ENCODE data around the gene TPX2.

The TPX2 gene

GRCh38 chr20:31843881-31844280 lies 104.8 kb downstream of the TPX2 start:
- TF ChIP-seq CTCF (conservative IDR thresholded peaks at IDR 0.05; ENCODE audit: low read length) = no peak
- H3K4me3 ChIP-seq (ENCODE audit: low read length) = no peak overlapping the region

GRCh38 chr20:31844737-31845299 lies 105.7 kb downstream of the TPX2 start:
- TF ChIP-seq CTCF (conservative IDR thresholded peaks at IDR 0.05; ENCODE audit: low read length) = no peak
- DNase-seq (ENCODE audit: low read depth) = no peak
- no peak overlapping the region for H3K4me3 ChIP-seq (ENCODE audit: low read length)

More at GRCh38 chr20:31843881-31844280, 104.8 kb downstream of the TPX2 start:
- no peak for DNase-seq (ENCODE audit: low read depth)

GRCh38 chr20:31845300-31845863 lies 106.3 kb downstream of the TPX2 start, which contains the start of gene FOXS1:
TSS of gene FOXS1 (minus strand) at chr20:31845604. CDS start at chr20:31845542, 62 bp downstream.
- TF ChIP-seq CTCF (conservative IDR thresholded peaks at IDR 0.05; ENCODE audit: low read length) = no peak
- DNase-seq (ENCODE audit: low read depth) = no peak
- H3K4me3 ChIP-seq (ENCODE audit: low read length) = no peak within 1 kb of the TSS

- no peak for DNase-seq (ENCODE audit: low read depth)
- no peak overlapping the region for H3K4me3 ChIP-seq (ENCODE audit: low read length)
- TF ChIP-seq CTCF (conservative IDR thresholded peaks at IDR 0.05; ENCODE audit: low read length) = no peak
These were observed 107.7 kb downstream of the TPX2 start for GRCh38 chr20:31846793-31847138.

GRCh38 chr20:31848088-31848999 lies 109.3 kb downstream of the TPX2 start:
- DNase-seq (ENCODE audit: low read depth) = no peak
- no peak for TF ChIP-seq CTCF (conservative IDR thresholded peaks at IDR 0.05; ENCODE audit: low read length)
- no peak overlapping the region for H3K4me3 ChIP-seq (ENCODE audit: low read length)

GRCh38 chr20:31849306-31849930 lies 110.3 kb downstream of the TPX2 start:
- TF ChIP-seq CTCF (conservative IDR thresholded peaks at IDR 0.05; ENCODE audit: low read length) = no peak
- no peak for DNase-seq (ENCODE audit: low read depth)
- H3K4me3 ChIP-seq (ENCODE audit: low read length) = no peak overlapping the region

All from AG10803 (cell line).